PC-3 (cell line): ENCODE data around the gene NPFF. TPM values are rescaled to one million over a fixed set of nuclear protein-coding genes. Genes with fewer than 3 reads are reported as not detected.

Source experiments
- ATAC-seq: fragments of 200-7000 bp; cut with Tn5 transposase; 2 replicates; pipeline ENCODE4 v1.9.1; 2020; ENCODE audit warnings: mild to moderate bottlenecking, moderate library complexity
- BruUV-seq: library from RNA; stranded (reverse); fragments of 400-500 nt; replicated peaks from 2 replicates; lab custom pipeline; 2021; lab: Mats Ljungman, UMichigan
- CTCF ChIA-PET: fragments of 300-600 bp; sonication (Branson Sonifier 250); formaldehyde crosslinking; loops from one replicate; lab custom pipeline; 2022; ENCODE audit warnings: antibody characterized with exemption; lab: Charles Lee
- POLR2A ChIA-PET: fragments of 300-600 bp; sonication (Branson Sonifier 250); formaldehyde crosslinking; loops from one replicate; lab custom pipeline; 2022; ENCODE audit warnings: antibody characterized with exemption; ENCODE audit not compliant: unreplicated experiment; lab: Charles Lee
- DNase-seq: peaks from one replicate; pipeline ENCODE4 v3.0.0-alpha.2; 2015
- H2AFZ ChIP-seq: fragments of 300-600 bp; sonication (generic); 2 replicates; pipeline ENCODE4 v1.6.0; 2016; ENCODE audit warnings: antibody characterized with exemption, low read length
- H3F3A ChIP-seq: fragments of 300-600 bp; sonication (generic); one replicate; pipeline ENCODE4 v1.6.0; 2017; ENCODE audit warnings: antibody characterized with exemption, low read length, control low read depth, mild to moderate bottlenecking; ENCODE audit not compliant: unreplicated experiment
- H3K27ac ChIP-seq: fragments of 300-600 bp; sonication (generic); 2 replicates; pipeline ENCODE4 v1.5.1; 2016; ENCODE audit warnings: mild to moderate bottlenecking, low read length
- H3K27me3 ChIP-seq: fragments of 300-600 bp; sonication (generic); 2 replicates; pipeline ENCODE4 v1.6.1; 2016; ENCODE audit warnings: low read length, mixed read lengths
- H3K36me3 ChIP-seq: fragments of 300-600 bp; sonication (generic); 2 replicates; pipeline ENCODE4 v1.6.1; 2016; ENCODE audit warnings: low read depth, mixed run types, low read length, mixed read lengths
- H3K4me1 ChIP-seq: fragments of 300-600 bp; sonication (generic); 2 replicates; pipeline ENCODE4 v1.5.1; 2016; ENCODE audit warnings: low read length; ENCODE audit not compliant: insufficient read depth
- H3K4me2 ChIP-seq: fragments of 300-600 bp; sonication (generic); 2 replicates; pipeline ENCODE4 v1.6.0; 2016; ENCODE audit warnings: low read length
- H3K4me3 ChIP-seq: fragments of 300-600 bp; sonication (generic); 2 replicates; pipeline ENCODE4 v1.5.1; 2016; ENCODE audit warnings: mild to moderate bottlenecking, low read length, mixed read lengths
- H3K79me2 ChIP-seq: fragments of 300-600 bp; sonication (generic); 2 replicates; pipeline ENCODE4 v1.6.1; 2017; ENCODE audit warnings: low read length, mixed read lengths
- H3K9ac ChIP-seq: fragments of 300-600 bp; sonication (generic); 2 replicates; pipeline ENCODE4 v1.6.0; 2016; ENCODE audit warnings: mild to moderate bottlenecking, low read length
- H3K9me2 ChIP-seq: fragments of 300-600 bp; sonication (generic); replicated peaks from 2 replicates; pipeline ENCODE4 v1.6.1; 2016; ENCODE audit warnings: mixed run types, low read length, mixed read lengths
- H3K9me3 ChIP-seq: fragments of 300-600 bp; sonication (generic); 2 replicates; pipeline ENCODE4 v1.6.1; 2016; ENCODE audit warnings: low read length, mixed read lengths
- H4K20me1 ChIP-seq: fragments of 300-600 bp; sonication (generic); 2 replicates; pipeline ENCODE4 v1.6.1; 2016; ENCODE audit warnings: low read length, mixed read lengths
- CTCF ChIP-seq: fragments of 300-600 bp; sonication (generic); conservative IDR thresholded peaks from 2 replicates; pipeline ENCODE4 v1.5.1; 2017; ENCODE audit warnings: antibody characterized with exemption, low read depth, mild to moderate bottlenecking, low read length
- EZH2 ChIP-seq: fragments of 300-600 bp; sonication (generic); IDR thresholded peaks from one replicate; pipeline ENCODE4 v1.6.1; 2017; ENCODE audit warnings: antibody characterized with exemption, mild to moderate bottlenecking, low read length; ENCODE audit not compliant: unreplicated experiment
- EZH2phosphoT487 ChIP-seq: fragments of 300-600 bp; sonication (generic); IDR thresholded peaks from 2 replicates; pipeline ENCODE4 v1.6.1; 2018; ENCODE audit warnings: mild to moderate bottlenecking, antibody characterized with exemption, low read length, borderline replicate concordance
- intact Hi-C: fragments of 100-400 bp; cut with micrococcal nuclease; formaldehyde crosslinking; loops from 2 replicates; pipeline ENCODE4 v1.9.0; 2023
- total RNA-seq: library from RNA; depleted of rRNA; stranded (reverse); fragments of >200 nt; gene quantifications from 2 replicates; pipeline ENCODE4 v1.2.3, GENCODE V29; 2014

The NPFF gene
- total RNA-seq, 1 experiment from 2014 or later: not detected

GRCh38 chr12:53474077-53474476, 33.2 kb downstream of the NPFF start:
- no peaks in the 10 kb centered on the region for H3K4me1 ChIP-seq
- H3K9ac ChIP-seq: no peak overlapping the region
- peaks cover 64% of the 10 kb centered on the region for H4K20me1 ChIP-seq
- no TSS peak for BruUV-seq
- H3K9me2 ChIP-seq: no peaks in the 10 kb centered on the region
- peaks cover 52% of the 10 kb centered on the region for H3K79me2 ChIP-seq
- H3F3A ChIP-seq: peaks cover 18% of the 10 kb centered on the region
- intact Hi-C loops: no loop called here
- peaks cover 90% of the 10 kb centered on the region for H3K36me3 ChIP-seq
- TF ChIP-seq CTCF (no peak), EZH2 (no peak), EZH2phosphoT487 (no peak)
- no peaks in the 10 kb centered on the region for H3K27me3 ChIP-seq
- no peak overlapping the region for H3K4me2 ChIP-seq
- CTCF ChIA-PET: no interaction called here
- no peak overlapping the region for H2AFZ ChIP-seq
- H3K27ac ChIP-seq: no peak overlapping the region
- H3K4me3 ChIP-seq: no peak overlapping the region
- no peaks in the 10 kb centered on the region for H3K9me3 ChIP-seq
- ATAC-seq: no peak
- POLR2A ChIA-PET: no interaction called here
- no peak for DNase-seq

GRCh38 chr12:53472056-53472582, 35.2 kb downstream of the NPFF start:
- no peak for DNase-seq
- BruUV-seq: no TSS peak
- 0 out of 2 replicates have a peak, but pooled peaks have one; percentile 10 for ATAC-seq
- intact Hi-C loops: no loop called here
- Histone ChIP-seq H3K9me3 (no peaks in the 10 kb centered on the region), H3F3A (peaks cover 9% of the 10 kb centered on the region), H2AFZ (no peak overlapping the region), H3K27me3 (no peaks in the 10 kb centered on the region), H3K4me2 (no peak overlapping the region), H3K9me2 (no peaks in the 10 kb centered on the region), H4K20me1 (peaks cover 64% of the 10 kb centered on the region), H3K4me1 (no peaks in the 10 kb centered on the region), H3K36me3 (peaks cover 92% of the 10 kb centered on the region), H3K79me2 (peaks cover 62% of the 10 kb centered on the region), H3K9ac (no peak overlapping the region), H3K27ac (no peak overlapping the region), H3K4me3 (no peak overlapping the region)
- ChIA-PET CTCF (no interaction called here), POLR2A (no interaction called here)
- TF ChIP-seq CTCF (no peak), EZH2 (no peak), EZH2phosphoT487 (no peak)

- no peak overlapping the region for H3K4me2 ChIP-seq
- H3K36me3 ChIP-seq: peaks cover 91% of the 10 kb centered on the region
- intact Hi-C loops: no loop called here
- H3K27ac ChIP-seq: no peak overlapping the region
- no peaks in the 10 kb centered on the region for H3K27me3 ChIP-seq
- H3K4me3 ChIP-seq: no peak overlapping the region
- no peak for DNase-seq
- ChIA-PET CTCF (no interaction called here), POLR2A (no interaction called here)
- peaks cover 4% of the 10 kb centered on the region for H3F3A ChIP-seq
- no peak for ATAC-seq
- no peaks in the 10 kb centered on the region for H3K9me2 ChIP-seq
- no peaks in the 10 kb centered on the region for H3K4me1 ChIP-seq
- BruUV-seq: no TSS peak
- H3K9ac ChIP-seq: no peak overlapping the region
- TF ChIP-seq CTCF: no peak
- TF ChIP-seq EZH2phosphoT487: no peak
- TF ChIP-seq EZH2: no peak
- H4K20me1 ChIP-seq: peaks cover 62% of the 10 kb centered on the region
- H2AFZ ChIP-seq: no peak overlapping the region
- peaks cover 66% of the 10 kb centered on the region for H3K79me2 ChIP-seq
- no peaks in the 10 kb centered on the region for H3K9me3 ChIP-seq
Measured at GRCh38 chr12:53468282-53468681, 39.0 kb downstream of the NPFF start.
